ENCODE data around the gene GRHL1.

GRCh38 chr2:10029875-10030223, 78.4 kb downstream of the GRHL1 start:
- TF ChIP-seq EZH2 (IDR thresholded peaks at IDR 0.05; ENCODE audit: low read length): no peak
- TF ChIP-seq CTCF (optimal IDR thresholded peaks at IDR 0.05 in 1 of 3, IDR thresholded peaks at IDR 0.05 in 1 of 3, conservative IDR thresholded peaks at IDR 0.05 in 1 of 3; ENCODE audit: extremely low read depth in 1 of 3, insufficient read depth in 2 of 3, low read length in 3 of 3): no peak
